Right lobe of liver (tissue), 4 donors: ENCODE results near the gene WDR82.

Source experiments
- POLR2A ChIP-seq: fragments of 450-650 bp; IDR thresholded peaks from one replicate; pipeline ENCODE4 v1.6.1; 2017; ENCODE audit warnings: antibody characterized with exemption, mild to moderate bottlenecking
- TF ChIP-seq, protein P1 (sequence below), 4 donors: fragments of 200-600 bp in 3 of 4; fragments of 450-650 bp in 1 of 4; IDR thresholded peaks; one replicate each; pipeline versions ENCODE4 v1.5.1 to v1.8.0; 2016 to 2022; ENCODE audit warnings: antibody characterized with exemption in 4 of 4, mild to moderate bottlenecking in 2 of 4
- donor health status: DM: no; HTN: no; CAD: no.
- donor health status: DM: no; HTN: no; CAD: no.
- donor health status: DM: no; HTN: yes; CAD: no.

DNA sequence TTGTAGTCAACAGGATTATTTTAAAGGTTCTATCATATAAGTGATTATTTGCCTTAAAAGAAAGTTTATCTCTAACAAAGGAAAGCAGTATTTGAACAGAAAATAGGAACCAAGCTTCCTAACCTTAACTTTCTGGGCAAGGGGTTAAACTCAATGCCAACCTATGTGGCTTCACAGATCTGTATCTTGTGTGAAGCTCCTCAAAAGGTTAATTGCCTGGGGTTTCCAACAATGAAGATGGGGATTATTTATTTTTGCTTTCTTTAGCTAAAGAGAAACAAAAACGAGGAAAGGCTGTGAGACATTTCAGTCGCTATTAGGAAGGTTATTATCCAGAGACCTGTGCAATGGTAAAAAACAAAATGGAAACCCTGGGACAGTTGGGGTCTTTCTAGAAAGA, 1.1 kb upstream of the WDR82 start:
- TF ChIP-seq, protein P1, sequence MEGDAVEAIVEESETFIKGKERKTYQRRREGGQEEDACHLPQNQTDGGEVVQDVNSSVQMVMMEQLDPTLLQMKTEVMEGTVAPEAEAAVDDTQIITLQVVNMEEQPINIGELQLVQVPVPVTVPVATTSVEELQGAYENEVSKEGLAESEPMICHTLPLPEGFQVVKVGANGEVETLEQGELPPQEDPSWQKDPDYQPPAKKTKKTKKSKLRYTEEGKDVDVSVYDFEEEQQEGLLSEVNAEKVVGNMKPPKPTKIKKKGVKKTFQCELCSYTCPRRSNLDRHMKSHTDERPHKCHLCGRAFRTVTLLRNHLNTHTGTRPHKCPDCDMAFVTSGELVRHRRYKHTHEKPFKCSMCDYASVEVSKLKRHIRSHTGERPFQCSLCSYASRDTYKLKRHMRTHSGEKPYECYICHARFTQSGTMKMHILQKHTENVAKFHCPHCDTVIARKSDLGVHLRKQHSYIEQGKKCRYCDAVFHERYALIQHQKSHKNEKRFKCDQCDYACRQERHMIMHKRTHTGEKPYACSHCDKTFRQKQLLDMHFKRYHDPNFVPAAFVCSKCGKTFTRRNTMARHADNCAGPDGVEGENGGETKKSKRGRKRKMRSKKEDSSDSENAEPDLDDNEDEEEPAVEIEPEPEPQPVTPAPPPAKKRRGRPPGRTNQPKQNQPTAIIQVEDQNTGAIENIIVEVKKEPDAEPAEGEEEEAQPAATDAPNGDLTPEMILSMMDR (IDR thresholded peaks at IDR 0.05), result no peak
- no peak for TF ChIP-seq POLR2A
